GM19438 (cell line): ENCODE measurements around the gene FAM72A.
"Not testable (repeated sequence)": the region's sequence is repeated elsewhere in the genome, so short reads cannot be mapped to it uniquely, and the experiment has no call there.

ENCODE experiments used
- ATAC-seq: cut with Tn5 transposase; IDR thresholded peaks from one replicate; pipeline ENCODE4 v1.9.1; 2021; ENCODE audit warnings: low read depth; ENCODE audit not compliant: unreplicated experiment

The FAM72A gene

DNA sequence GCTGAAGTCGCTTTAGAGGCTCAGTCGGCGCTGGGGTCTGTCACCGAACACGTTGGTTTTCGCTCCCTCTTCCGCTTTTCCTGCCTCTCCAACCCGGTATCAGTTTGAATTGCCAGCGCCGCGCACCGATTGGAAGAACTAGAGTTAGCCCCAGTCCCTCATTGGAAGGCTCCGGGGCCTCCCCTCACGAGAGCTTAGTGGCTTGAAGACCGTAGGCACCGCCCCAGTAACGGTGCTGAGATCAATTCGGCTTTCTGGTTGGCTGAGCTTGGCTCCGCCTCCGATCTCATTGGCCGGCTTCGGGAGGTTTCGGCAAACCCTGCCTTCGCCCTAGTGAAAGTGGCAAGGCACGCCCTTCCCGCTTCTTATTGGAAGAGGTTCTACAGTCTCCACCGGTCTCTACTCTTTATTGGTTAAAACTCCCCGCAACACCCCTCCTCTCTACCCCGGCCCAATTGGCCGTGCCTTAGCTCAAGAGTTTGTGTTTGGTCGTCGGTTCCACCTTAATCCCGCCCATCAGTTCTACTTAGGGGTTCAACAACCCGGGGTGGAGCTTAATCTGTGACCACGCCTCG lies at the start of gene FAM72A:
Gene FAM72A (minus strand): TSS at position 51 of the 575 bp plus-strand sequence. CDS start 814 bp downstream, outside the sequence.
- ATAC-seq, result peak; percentile 80

DNA sequence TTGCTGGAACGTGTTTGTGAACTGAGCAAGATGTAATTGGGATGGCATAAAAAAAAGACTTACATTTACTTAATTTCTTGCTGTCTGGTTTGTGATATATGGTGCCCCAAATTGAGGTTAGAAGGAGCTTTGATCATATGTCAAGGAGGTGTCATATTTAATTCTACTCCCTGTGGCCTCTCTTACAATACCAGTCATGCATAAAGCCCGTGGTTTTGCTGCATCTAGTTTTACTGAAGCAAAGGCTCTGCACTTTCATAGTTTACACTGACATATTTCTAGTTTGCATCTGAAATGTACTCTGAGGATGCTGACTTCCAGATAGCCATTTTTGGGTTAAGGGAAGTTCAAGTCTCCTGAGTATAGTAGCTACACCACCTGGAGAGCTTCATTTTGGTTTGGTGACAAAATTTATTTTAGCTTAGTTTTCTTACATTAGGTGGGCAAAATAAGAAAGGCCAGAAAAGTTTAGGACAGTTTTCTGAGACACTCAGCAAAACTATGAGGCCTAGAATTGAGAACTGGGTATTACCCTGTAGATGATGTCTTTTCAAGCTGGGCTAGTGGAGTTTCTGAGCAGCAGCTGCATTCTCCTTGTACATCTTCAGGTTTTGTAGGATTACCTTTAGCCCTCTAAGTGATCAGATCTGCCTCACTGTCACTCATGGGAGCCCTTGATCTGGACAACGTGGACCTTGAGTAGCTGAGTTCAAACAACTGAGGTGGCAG lies 48.5 kb upstream of the FAM72A start:
- peak; percentile 62 for ATAC-seq

- ATAC-seq, result not testable (repeated sequence)
These were observed 43.7 kb upstream of the FAM72A start for GRCh38 chr1:206246129-206246886.

- not testable (repeated sequence) for ATAC-seq
These were observed 42.8 kb upstream of the FAM72A start for GRCh38 chr1:206245479-206245878.

DNA sequence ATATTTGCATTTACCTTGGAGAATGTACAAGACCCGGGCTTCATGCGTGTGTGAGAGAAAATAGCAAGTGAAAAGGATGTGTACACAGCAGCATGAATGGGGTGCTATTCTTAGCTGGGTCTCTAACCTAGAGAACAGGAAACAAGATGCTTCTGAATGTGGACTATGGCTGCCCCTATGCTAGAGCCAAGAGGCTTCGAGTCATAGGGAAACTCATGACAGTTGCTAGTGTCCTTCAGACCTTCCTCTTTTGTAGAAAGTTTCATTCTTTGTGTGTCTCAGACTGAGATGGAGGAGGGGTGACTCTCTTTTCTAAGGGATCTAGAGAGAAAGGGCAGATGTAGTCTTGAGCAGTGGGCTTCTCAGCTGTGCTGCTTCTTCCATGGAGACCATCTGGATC lies 40.7 kb upstream of the FAM72A start:
- peak; percentile 99 for ATAC-seq

- peak; percentile 45 for ATAC-seq
These were observed 37.6 kb upstream of the FAM72A start for GRCh38 chr1:206240288-206240687.

DNA sequence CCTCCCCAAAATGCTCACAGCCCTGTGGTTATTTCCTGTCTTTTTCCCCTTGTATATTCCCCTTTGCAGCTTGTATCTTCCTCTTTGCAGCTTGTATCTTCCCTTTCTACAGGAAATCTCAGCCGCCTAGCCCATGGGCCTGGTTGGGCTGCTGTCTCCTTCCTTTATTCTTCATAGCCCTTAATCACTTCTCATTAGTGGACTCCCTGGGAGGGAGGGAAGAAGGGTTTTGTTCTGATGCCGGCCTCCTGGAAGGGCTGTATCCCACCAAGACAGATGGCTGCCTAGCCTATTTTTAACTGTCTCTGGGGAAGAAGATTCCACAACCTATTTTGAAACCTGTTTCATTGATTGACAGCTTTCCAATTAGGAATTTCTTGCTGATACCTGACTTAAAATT lies 32.6 kb upstream of the FAM72A start:
- not testable (repeated sequence) for ATAC-seq

GRCh38 chr1:206234189-206234916 lies 31.7 kb upstream of the FAM72A start:
- ATAC-seq, result not testable (repeated sequence)

- peak; percentile 78 for ATAC-seq
These were observed 30.5 kb upstream of the FAM72A start for GRCh38 chr1:206232970-206233645.

GRCh38 chr1:206231989-206232388 lies 29.4 kb upstream of the FAM72A start:
- not testable (repeated sequence) for ATAC-seq

- not testable (repeated sequence) for ATAC-seq
These were observed 26.6 kb upstream of the FAM72A start for GRCh38 chr1:206229286-206229685.

DNA sequence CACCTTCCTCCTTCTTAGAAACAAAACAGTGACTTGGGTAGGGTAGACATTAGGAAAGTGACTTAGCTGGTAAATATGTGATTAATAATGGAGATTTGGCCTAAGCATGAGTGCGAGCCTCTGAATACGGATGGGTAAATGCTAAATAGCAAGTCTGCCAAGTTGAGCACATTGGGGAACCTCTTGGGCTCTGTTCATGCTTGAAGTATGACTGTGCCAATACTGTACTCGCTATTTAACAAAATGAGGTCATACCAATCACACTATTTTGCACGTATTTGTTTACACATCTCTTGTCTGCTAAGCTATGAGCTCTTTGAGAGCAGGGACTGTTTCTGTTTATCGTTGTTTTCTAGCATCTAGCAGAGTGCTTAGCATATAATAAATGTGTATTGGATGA lies 24.2 kb upstream of the FAM72A start:
- ATAC-seq, result not testable (repeated sequence)

- ATAC-seq, result not testable (repeated sequence)
These were observed 22.7 kb upstream of the FAM72A start for GRCh38 chr1:206225386-206225785.

GRCh38 chr1:206224190-206224776 lies 21.6 kb upstream of the FAM72A start:
- not testable (repeated sequence) for ATAC-seq

DNA sequence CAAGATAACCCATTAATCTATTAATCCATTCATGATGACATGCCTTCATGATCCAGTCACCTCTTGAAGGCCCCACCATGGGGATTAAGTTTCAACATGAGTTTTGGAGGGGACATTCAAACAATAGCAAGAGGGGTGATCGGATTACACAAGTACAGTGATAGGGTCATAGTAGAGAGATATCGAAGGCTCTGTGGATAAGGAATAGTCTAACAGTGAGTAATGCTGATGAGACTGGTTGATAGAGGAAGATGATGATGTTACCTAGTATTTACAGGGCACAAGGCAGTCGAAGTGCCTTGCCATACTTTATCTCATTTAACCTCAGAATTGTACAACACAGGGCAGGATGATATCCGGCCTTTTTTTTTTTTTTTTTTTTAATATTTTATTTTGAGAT lies 18.9 kb upstream of the FAM72A start:
- ATAC-seq, result not testable (repeated sequence)

- not testable (repeated sequence) for ATAC-seq
These were observed 17.8 kb upstream of the FAM72A start for GRCh38 chr1:206220332-206221000.

- ATAC-seq, result not testable (repeated sequence)
These were observed 17.1 kb upstream of the FAM72A start for GRCh38 chr1:206219514-206220331.

GRCh38 chr1:206218765-206219164 lies 16.1 kb upstream of the FAM72A start:
- ATAC-seq, result not testable (repeated sequence)
